HG03565 (cell line): ENCODE measurements around the gene EPHX1.

Experiments
- ATAC-seq: cut with Tn5 transposase; IDR thresholded peaks from one replicate; pipeline ENCODE4 v1.9.1; 2021; ENCODE audit warnings: mild to moderate bottlenecking, moderate library complexity; ENCODE audit not compliant: unreplicated experiment

EPHX1 gene

GRCh38 chr1:225860107-225860506 lies 50.2 kb downstream of the EPHX1 start:
- ATAC-seq = no peak

GRCh38 chr1:225860876-225861441 lies 51.0 kb downstream of the EPHX1 start:
- ATAC-seq = no peak

GRCh38 chr1:225861834-225862580 lies 52.1 kb downstream of the EPHX1 start:
- no peak for ATAC-seq

GRCh38 chr1:225862581-225862950 lies 52.6 kb downstream of the EPHX1 start:
- no peak for ATAC-seq

- no peak for ATAC-seq
Measured at GRCh38 chr1:225863167-225863566, 53.2 kb downstream of the EPHX1 start.

- ATAC-seq = no peak
Measured at GRCh38 chr1:225865514-225865913, 55.6 kb downstream of the EPHX1 start.

- ATAC-seq = peak; percentile 53
Measured at GRCh38 chr1:225866061-225866837, 56.3 kb downstream of the EPHX1 start.

GRCh38 chr1:225866981-225867380 lies 57.1 kb downstream of the EPHX1 start:
- ATAC-seq = no peak

- no peak for ATAC-seq
Measured at GRCh38 chr1:225868631-225869330, 58.9 kb downstream of the EPHX1 start.

- no peak for ATAC-seq
Measured at GRCh38 chr1:225870911-225871310, 61.0 kb downstream of the EPHX1 start.

GRCh38 chr1:225871359-225872074 lies 61.6 kb downstream of the EPHX1 start:
- no peak for ATAC-seq

GRCh38 chr1:225872075-225872430 lies 62.1 kb downstream of the EPHX1 start:
- ATAC-seq = no peak

- no peak for ATAC-seq
Measured at GRCh38 chr1:225873281-225873850, 63.4 kb downstream of the EPHX1 start.

GRCh38 chr1:225874431-225874830 lies 64.5 kb downstream of the EPHX1 start:
- ATAC-seq = no peak

GRCh38 chr1:225875044-225875815 lies 65.3 kb downstream of the EPHX1 start:
- no peak for ATAC-seq

GRCh38 chr1:225876900-225877510 lies 67.1 kb downstream of the EPHX1 start:
- ATAC-seq = no peak

- ATAC-seq = no peak
Measured at GRCh38 chr1:225877580-225877979, 67.7 kb downstream of the EPHX1 start.

- no peak for ATAC-seq
Measured at GRCh38 chr1:225878282-225878681, 68.4 kb downstream of the EPHX1 start.

GRCh38 chr1:225879521-225880221 lies 69.7 kb downstream of the EPHX1 start:
- ATAC-seq = no peak
